ENCODE data around the gene CCND3.

The CCND3 gene

DNA sequence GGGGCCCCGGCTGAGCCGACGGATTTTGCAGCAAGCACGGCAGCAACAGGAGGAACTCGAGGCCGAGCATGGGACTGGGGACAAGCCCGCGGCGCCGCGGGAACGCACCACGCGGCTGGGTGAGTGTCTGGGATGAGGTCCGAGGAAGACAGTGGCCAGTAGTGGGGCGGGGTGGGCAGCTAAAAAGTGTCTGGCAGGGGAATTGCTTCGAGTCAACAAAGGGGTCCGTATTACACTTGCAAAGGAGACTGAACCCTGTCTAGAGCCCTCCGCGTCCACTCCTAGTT lies 20.0 kb downstream of the CCND3 start:
- DNase-seq (ENCODE audit: low read depth) = no peak

DNA sequence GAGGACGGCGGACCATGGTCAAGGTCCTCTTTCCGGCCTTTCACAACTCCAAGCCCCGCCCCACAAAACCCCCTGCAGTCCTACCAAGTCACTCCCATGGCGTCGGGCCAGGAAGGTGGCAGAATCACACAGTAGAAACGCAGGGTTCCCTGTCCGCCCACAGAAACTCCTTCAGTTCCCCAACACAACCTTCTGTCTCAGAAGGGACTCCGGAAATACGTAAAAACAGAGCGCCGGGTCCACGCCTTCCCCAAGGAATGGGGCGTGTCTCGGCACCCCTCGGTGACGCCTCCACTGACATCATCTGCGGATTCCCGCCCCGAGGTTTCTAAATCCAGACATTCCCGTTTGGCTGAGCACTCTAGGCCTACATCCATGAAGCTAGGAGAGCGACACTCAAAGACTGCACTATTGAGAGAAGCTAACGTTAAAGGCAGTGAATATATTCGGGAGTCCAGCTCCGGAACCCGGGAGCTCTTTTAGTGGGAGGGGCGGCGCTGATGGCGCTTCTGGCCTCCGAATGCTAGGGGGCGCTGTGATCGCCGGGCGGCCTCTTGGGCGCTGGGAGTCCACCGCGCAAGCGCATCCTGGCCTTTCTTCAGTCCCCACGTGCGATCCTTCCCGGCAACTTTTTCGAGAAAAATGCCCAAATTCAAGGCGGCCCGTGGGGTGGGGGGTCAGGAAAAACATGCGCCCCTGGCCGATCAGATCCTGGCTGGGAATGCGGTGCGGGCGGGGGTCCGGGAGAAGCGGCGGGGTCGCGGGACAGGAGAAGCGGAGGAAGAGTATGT lies 20.5 kb downstream of the CCND3 start, which contains the start of the genes BYSL and MED20:
TSS of gene BYSL (plus strand) at position 579 of the 791 bp plus-strand sequence. CDS start at position 643, 64 bp downstream.
TSS of gene MED20 (minus strand) at position 219 of the 791 bp plus-strand sequence. CDS start at position 98, 121 bp downstream.
- peak; percentile 96 for DNase-seq (ENCODE audit: low read depth)

DNA sequence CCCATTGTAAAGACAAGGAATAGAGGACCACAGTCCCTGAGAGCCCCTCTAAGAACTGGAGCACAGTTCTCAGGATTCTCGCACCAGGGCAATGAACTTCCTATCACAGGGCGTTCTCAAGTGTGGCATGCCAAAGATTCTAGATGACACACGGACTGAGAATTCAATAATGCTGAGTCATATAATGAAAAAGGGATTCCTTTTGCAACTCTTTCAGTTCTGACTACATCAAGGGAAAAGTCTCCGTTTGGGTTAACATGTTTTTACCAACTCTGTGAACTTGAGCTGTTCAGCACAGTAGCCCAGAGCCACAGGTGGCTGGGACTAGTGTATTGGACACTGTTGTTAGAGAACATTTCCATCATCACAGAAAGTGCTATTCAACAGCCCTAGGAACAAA lies 24.1 kb downstream of the CCND3 start:
- peak; percentile 97 for DNase-seq (ENCODE audit: low read depth)

DNA sequence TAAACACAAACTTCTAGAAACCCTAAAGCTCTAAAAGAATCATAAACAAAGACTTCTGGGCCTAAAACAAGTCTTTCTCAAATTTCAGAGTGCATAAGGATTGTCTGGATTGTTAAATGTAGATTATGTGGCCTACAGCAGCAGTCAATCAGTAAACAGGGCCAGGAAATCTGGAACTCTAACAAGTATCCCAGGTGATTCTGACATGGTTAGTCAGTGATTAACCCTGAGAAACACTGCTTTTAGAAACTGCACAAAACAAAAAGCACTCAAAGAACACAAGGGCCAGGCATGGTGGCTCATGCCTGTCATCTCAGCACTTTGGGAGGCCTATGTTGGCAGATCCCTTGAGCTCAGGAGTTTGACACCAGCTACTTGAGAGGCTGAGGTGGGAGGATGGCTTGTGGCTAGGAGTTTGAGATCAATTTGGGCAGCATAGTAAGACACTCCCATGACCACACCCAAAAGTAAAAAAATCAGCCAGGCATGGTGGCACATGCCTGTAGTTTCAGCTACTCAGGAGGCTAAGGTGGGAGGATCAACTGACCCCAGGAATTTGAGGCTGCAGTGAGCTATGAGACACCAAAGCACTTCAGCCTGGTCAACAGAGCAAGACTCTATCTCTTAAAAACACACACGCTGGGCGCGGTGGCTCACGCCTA lies 26.6 kb downstream of the CCND3 start:
- DNase-seq (ENCODE audit: low read depth) = no peak

DNA sequence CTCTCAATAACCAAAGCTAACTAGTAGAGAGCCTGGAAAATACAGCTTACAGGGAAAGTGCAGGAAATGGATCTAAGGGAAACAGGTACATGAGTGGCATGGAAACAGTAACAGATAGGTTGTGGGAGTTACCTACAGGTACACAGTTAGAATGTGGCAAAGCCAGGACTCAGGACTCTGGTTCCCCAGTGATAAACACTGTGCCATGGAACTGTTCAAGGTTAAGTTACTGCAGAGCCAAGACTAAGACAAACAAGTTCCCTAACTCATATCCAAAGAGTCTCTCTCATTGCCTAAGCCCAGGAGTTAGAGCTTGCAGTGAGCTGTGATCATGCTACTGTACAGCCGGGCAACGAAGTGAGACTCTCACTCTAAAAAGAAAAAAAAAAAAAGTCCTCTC lies 27.3 kb downstream of the CCND3 start:
- no peak for DNase-seq (ENCODE audit: low read depth)

DNA sequence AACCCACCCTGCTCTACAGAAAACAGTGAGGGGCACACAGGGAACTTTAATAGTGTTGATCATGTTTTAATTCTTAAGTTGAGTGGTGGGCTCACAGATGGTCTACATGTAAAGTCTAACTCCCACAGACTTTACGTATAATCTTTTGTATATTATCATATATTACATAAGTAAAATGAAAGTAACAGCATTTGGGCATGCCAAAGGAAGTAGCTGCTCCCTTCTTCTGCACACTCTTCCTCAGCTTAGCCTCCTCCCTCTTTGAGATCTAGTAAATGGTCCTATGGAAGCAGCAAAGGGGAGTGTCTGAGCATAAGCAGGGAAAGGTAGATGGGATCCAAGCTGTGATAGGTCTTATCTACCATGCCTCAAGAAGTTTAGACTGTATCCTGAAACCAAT lies 31.9 kb downstream of the CCND3 start:
- no peak for DNase-seq (ENCODE audit: low read depth)

DNA sequence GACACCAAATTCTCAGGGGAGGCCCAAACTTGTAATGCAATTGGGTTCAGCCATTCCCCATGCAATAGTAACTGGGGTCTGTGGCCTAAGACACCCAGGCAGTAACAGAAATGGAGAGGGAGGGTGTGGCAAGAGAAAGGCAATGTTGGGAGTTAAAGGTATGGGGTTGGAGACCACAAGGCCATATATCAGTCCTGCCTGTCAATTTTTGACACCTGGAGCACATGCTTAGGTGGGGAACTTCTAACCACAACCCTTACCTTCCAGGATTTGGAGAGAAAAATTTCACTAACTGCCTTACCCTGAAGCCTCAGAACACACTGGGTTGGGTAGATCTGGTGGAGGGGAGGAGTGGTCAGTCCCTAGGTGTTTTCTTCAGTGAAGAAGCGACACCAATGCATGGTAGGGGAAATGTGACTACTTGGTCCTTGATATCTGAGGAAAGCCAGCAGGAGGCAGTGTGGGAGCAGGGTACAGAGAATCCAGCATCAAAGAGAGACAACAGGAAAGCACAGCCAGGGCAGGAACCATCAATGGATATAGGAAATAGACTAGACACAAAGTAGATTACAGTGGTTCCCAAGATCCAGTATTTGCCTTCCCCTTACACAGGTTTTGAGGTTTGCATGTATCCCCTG lies 39.6 kb downstream of the CCND3 start:
- DNase-seq (ENCODE audit: low read depth) = peak; percentile 57

DNA sequence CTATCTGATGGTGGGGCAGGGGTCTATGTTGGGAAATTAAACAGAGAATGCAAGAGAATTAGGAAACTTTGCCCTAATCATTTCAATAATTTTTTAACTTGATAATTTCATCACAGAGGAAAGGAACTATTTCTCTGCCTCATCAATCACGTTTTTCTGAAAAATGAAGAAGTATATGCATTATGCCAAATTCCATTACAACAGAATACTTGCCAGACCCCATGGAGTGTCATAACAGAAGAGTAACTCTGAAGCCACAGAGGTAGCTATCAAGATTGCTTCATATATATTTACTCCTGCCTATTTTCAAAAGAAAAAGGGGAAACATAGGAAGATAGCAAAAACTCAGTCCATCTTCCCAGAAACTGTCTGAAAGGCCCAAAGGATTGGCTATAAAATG lies 40.7 kb downstream of the CCND3 start:
- no peak for DNase-seq (ENCODE audit: low read depth)

DNA sequence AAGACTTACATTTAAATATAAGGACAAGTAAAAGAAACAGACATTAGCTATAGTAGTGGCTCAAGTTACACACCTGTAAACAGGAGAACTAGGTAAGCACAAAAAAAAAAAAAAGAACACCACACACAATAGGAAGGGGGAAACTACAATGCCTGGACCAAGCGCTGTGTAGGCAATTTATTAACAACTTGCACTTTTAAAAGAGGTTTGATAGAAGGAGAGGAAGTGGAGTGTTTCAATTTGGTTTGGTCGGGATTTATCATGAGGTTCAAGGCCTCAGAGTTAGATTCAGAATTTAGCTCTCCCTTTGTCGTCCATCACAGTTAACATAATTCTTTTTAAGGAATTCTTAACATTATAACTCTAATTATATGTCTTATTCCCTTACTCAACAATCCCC lies 45.3 kb downstream of the CCND3 start:
- DNase-seq (ENCODE audit: low read depth) = no peak

DNA sequence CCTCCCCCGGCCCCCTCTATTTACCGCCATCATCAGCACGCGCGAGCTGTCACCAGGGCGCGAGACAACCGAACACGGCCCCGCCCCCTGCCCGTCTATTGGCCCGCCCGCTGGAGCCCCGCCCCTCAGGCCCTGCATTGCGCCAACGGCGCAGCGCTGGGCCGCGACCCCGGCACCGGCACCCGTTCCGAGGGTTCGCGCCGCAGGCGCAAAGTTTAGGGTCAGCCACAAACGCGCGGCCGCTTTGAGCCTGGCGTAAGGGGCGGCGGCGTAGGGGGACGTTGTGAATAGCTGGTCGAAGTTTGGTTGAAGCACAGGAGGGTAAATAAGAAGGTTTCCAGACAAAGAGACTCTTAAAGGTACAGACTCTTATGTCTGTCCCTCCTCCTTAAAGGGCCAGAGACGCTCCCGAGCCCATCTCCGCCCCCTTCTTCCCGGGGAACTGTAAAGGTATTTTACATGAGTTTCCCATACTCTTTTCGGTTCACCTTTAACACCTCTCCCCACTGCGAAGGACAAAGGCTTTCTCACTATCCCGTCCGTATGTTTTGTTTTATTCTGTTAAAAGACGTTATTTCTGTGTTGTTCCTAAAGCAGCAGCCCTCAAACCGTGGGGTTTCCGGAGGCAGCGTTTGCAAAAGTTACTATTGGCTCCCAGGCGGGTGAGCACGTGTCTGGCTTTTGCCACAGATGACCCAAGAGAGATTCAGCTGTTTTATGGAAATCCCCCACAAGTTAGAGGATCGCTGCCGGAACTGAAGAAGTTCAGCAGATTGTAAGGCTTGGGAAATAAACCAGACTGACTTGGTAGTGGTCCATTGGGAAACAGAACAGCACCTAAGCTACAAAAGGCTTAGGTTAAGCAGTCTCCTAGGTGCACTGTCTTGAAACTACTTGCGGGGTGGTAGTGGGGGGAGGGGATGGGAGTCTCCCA lies 46.0 kb downstream of the CCND3 start, which contains the start of gene USP49:
TSS of gene USP49 (minus strand) at position 76 of the 934 bp plus-strand sequence. CDS start 88,392 bp downstream, outside the sequence.
- peak; percentile 96 for DNase-seq (ENCODE audit: low read depth)

DNA sequence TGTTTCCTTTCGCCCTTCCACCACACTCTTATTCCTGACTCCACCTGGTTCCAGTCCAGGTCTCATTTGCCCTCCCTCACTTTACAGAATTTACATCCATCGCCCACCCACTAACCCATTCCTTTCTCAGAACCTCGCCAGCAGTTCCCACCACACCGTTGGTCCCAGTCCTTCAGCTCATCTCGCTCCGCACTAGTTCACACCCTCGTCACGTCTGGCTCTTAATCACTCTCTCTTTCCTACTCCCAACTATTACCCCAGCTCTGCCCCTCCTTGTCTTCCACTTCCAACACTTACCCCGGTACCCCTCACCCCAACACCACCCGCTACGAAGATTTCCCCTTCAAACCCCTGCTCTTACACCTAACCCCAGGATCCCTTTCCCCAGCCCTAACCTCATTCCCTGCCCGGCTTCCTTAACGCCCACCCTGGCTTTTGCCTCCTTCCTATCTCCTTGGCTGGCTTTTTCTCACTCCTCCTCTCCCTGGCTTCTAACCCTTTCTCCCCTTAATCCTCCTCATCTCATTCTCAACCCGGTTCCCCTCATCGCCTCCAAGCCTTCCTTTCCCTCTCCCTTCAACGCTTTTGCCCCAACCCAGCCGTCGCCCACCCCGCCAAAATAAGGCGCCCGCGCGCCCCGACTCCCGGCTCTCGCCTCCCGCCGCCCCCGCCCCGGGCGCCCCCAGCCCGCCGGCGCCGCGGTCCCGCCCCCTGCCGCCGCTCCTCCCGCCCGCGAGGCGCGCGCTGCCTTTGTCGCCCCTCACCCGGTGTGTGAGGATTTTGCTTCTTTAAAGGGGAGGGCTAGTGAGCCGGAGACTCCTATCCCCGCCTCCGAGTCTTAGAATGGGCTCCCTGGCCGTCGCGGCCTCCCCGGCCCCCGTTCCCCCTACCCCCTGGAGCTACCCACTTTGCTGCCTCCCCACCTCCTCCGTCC lies 47.0 kb downstream of the CCND3 start:
- DNase-seq (ENCODE audit: low read depth) = peak; percentile 24

DNA sequence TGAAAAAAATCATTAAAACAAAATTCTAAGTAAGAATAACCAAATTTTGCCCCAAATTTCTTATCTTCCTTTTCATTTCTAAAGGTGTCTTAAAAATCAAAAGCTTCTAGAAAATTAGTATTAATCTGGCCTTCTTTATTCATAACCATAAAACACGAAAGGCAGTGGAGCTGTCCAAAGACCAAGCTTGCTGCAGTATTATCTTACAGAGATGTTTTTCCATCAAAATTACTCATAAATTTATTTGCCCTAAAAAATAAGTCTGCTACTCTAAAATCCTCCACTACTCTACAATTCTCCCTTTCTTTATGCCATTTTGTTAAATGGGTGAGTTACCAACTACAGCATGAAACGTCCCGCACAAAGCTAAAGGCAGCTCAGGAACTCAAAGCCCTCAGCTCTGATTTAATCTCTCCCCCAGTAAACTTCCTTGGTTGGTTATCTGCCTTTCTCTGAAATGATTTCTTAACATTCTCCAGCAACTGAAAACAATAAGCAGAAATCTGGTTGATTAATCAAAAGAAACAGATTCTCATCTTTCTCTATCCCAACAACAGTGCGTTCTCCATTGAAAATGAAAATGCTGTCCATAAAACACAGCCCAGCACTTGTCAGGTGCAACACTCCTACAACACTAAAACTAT lies 48.6 kb downstream of the CCND3 start:
- no peak for DNase-seq (ENCODE audit: low read depth)

DNA sequence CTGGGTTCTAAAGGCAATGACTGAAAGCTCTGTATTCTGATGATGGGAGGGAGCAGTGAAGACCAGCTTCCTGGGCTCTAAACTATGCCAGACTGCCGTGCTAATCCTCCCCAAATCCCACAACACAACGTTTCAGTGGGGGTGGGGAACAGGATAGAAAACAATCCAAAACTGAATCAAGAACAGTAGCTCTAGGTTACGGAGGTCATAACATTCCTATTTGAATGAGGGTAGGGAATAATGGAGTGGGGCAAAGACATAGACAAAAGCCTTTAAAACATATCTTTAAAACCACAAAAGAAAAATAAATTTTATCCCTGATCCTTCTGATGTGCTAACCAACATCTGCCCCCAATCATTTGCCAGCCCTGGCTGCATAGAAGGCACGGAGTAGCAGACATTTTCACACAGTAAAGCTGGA lies 54.3 kb downstream of the CCND3 start:
- no peak for DNase-seq (ENCODE audit: low read depth)

DNA sequence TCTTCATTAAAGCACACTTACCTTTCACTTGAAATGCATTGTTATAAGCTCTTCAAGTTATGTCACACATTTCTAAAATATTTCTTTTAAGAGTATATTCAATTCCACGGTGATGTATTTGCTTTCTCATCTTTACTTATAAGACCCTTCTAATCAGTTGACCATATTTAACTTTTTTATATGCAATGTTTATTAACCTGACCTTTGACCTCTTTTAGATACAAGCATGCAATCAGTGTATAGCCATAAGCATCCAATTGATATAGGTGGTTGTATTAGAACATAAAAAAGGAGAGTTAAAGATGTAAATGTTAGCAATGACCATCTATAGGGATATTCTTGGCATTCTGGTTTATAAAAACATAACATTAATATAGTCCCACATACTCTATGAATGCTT lies 55.7 kb downstream of the CCND3 start:
- no peak for DNase-seq (ENCODE audit: low read depth)

DNA sequence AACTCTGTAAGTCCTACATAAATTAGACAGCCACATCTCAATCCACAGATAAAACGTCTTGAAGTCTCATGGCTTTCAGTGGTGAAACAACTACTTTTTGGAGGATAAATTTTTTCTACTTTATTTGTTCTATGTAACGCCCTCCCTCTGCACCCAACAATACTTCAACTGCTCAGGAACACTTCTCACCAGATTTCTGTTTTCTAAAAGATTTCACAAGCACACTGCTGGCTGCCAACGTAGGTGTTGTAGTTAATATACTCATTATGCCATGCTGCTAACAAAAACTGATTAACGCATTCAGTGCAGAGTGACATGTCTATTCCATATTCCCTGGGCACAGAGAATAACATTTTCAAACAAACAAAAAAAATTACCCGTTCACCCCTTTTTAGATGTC lies 56.7 kb downstream of the CCND3 start:
- DNase-seq (ENCODE audit: low read depth) = no peak
